Measurements from ENCODE around the gene GRIA1. TPM values are rescaled to one million over a fixed set of nuclear protein-coding genes. Genes with fewer than 3 reads are reported as not detected.

Gene GRIA1
- total RNA-seq, 3 donors from 2014 or later: 0.10 to 0.54 TPM; not detected in 1

- Histone ChIP-seq H3K4me3 (no peak overlapping the region), H3K9me3 (no peaks in the 10 kb centered on the region), H3K4me1 (ENCODE audit: low read depth) (no peaks in the 10 kb centered on the region), H3K36me3 (ENCODE audit: low read depth) (no peaks in the 10 kb centered on the region)
- TF ChIP-seq CTCF (IDR thresholded peaks at IDR 0.05): no peak
- ATAC-seq (no peak), DNase-seq (no peak)
- intact Hi-C loops (cut with DNase I, micrococcal nuclease): no loop called here
Measured at GRCh38 chr5:153770066-153770465, 279.6 kb downstream of the GRIA1 start.

- Histone ChIP-seq H3K9me3 (no peaks in the 10 kb centered on the region), H3K4me1 (ENCODE audit: low read depth) (no peaks in the 10 kb centered on the region), H3K4me3 (no peak overlapping the region), H3K36me3 (ENCODE audit: low read depth) (no peaks in the 10 kb centered on the region)
- no peak for TF ChIP-seq CTCF (IDR thresholded peaks at IDR 0.05)
- DNase-seq (no peak), ATAC-seq (no peak)
- intact Hi-C loops (cut with DNase I, micrococcal nuclease): no loop called here
Measured at GRCh38 chr5:153774686-153775085, 284.2 kb downstream of the GRIA1 start.

GRCh38 chr5:153775923-153776322 is 285.5 kb downstream of the GRIA1 start:
- DNase-seq (no peak), ATAC-seq (no peak)
- H3K36me3 ChIP-seq (ENCODE audit: low read depth): no peaks in the 10 kb centered on the region
- H3K4me3 ChIP-seq: no peak overlapping the region
- TF ChIP-seq CTCF (IDR thresholded peaks at IDR 0.05): no peak
- H3K9me3 ChIP-seq: no peaks in the 10 kb centered on the region
- no peaks in the 10 kb centered on the region for H3K4me1 ChIP-seq (ENCODE audit: low read depth)
- intact Hi-C loops (cut with DNase I, micrococcal nuclease): no loop called here

GRCh38 chr5:153777681-153778581 is 287.5 kb downstream of the GRIA1 start:
- intact Hi-C loops (cut with DNase I, micrococcal nuclease): no loop called here
- H3K4me3 ChIP-seq: no peak overlapping the region
- H3K9me3 ChIP-seq: no peaks in the 10 kb centered on the region
- no peaks in the 10 kb centered on the region for H3K4me1 ChIP-seq (ENCODE audit: low read depth)
- DNase-seq: no peak
- H3K36me3 ChIP-seq (ENCODE audit: low read depth): no peaks in the 10 kb centered on the region
- no peak for ATAC-seq
- TF ChIP-seq CTCF (IDR thresholded peaks at IDR 0.05): no peak

GRCh38 chr5:153779836-153780235 is 289.4 kb downstream of the GRIA1 start:
- Histone ChIP-seq H3K36me3 (ENCODE audit: low read depth) (no peaks in the 10 kb centered on the region), H3K4me1 (ENCODE audit: low read depth) (no peaks in the 10 kb centered on the region), H3K4me3 (no peak overlapping the region), H3K9me3 (no peaks in the 10 kb centered on the region)
- ATAC-seq: no peak
- no peak for DNase-seq
- intact Hi-C loops (cut with DNase I, micrococcal nuclease): no loop called here
- no peak for TF ChIP-seq CTCF (IDR thresholded peaks at IDR 0.05)
